H1 (cell line): ENCODE measurements around the gene TNNI3. TPM values are rescaled to one million over a fixed set of nuclear protein-coding genes. Genes with fewer than 3 reads are reported as not detected.

Source experiments
- BACH1 ChIP-seq: IDR thresholded peaks from 2 replicates; pipeline ENCODE4 v1.6.1; 2012; ENCODE audit warnings: low read length, improper control_type of control experiment
- BRCA1 ChIP-seq: IDR thresholded peaks from 2 replicates; pipeline ENCODE4 v1.6.1; 2012; ENCODE audit warnings: low read depth, low read length, improper control_type of control experiment
- CBX8 ChIP-seq: fragments of 300-800, 300-1000 bp; sonication (generic); IDR thresholded peaks from 2 replicates; pipeline ENCODE4 v1.7.1; 2016; ENCODE audit warnings: low read depth, low read length, borderline replicate concordance
- CHD7 ChIP-seq: fragments of 300-600 bp; sonication (generic); IDR thresholded peaks from 2 replicates; pipeline ENCODE4 v1.7.1; 2012; ENCODE audit warnings: low read length, moderate library complexity, mild to moderate bottlenecking, inconsistent platforms; ENCODE audit not compliant: insufficient replicate concordance
- EZH2 ChIP-seq: fragments of 200-600 bp; sonication (generic); IDR thresholded peaks from 2 replicates; pipeline ENCODE4 v1.7.1; 2012; ENCODE audit warnings: low read depth, mild to moderate bottlenecking, moderate library complexity, low read length, inconsistent platforms; ENCODE audit not compliant: severe bottlenecking
- GABPA ChIP-seq: IDR thresholded peaks from 2 replicates; pipeline ENCODE4 v1.6.1; 2011; ENCODE audit warnings: mild to moderate bottlenecking, low read length, moderate library complexity, borderline replicate concordance; ENCODE audit not compliant: insufficient read depth
- HDAC2 ChIP-seq, 2 experiments: fragments of 300-600 bp in 1 of 2; sonication (generic) in 1 of 2; IDR thresholded peaks; 2 replicates each; pipeline ENCODE4 v1.6.1; 2011 to 2012; ENCODE audit warnings: low read depth in 2 of 2, low read length in 2 of 2, mild to moderate bottlenecking in 2 of 2, moderate library complexity in 2 of 2, borderline replicate concordance in 1 of 2, inconsistent platforms in 1 of 2
- KDM5A ChIP-seq: fragments of 200-600 bp; IDR thresholded peaks from 2 replicates; pipeline ENCODE4 v1.7.1; 2012; ENCODE audit warnings: mild to moderate bottlenecking, low read length, inconsistent platforms, mixed read lengths
- RBBP5 ChIP-seq: IDR thresholded peaks from 2 replicates; pipeline ENCODE4 v1.7.1; 2012; ENCODE audit warnings: low read depth, mild to moderate bottlenecking, inconsistent platforms, low read length, moderate library complexity, borderline replicate concordance
- SP4 ChIP-seq: IDR thresholded peaks from 2 replicates; pipeline ENCODE4 v1.6.1; 2012; ENCODE audit warnings: low read length, inconsistent platforms
- TAF1 ChIP-seq: IDR thresholded peaks from 2 replicates; pipeline ENCODE4 v1.6.1; 2011; ENCODE audit warnings: mild to moderate bottlenecking, low read depth, low read length
- polyA plus RNA-seq, 7 experiments: library from polyadenylated mRNA; depleted of rRNA in 3 of 7; stranded (reverse) in 5 of 7; unstranded in 2 of 7; fragments of >200 nt in 5 of 7; fragments of 200-250 nt in 2 of 7; gene quantifications; 1 replicate in 5 of 7; 2 replicates in 1 of 7; 4 replicates in 1 of 7; pipeline versions ENCODE4 v1.2.1 to v1.2.3, GENCODE V29; 2011 to 2013; ENCODE audit warnings: missing spikeins in 2 of 7, mixed read lengths in 2 of 7
- total RNA-seq: library from RNA; stranded (reverse); fragmentation: NEBNext Ultra II Directional; extraction: Animal tissue kit (Norgen Biotek cat#: 25700); gene quantifications from 2 replicates; pipeline ENCODE4 v1.2.1, GENCODE V29; 2021

Gene TNNI3
- total and polyA plus RNA-seq, 2 of the 8 experiments (the other 6 are each of a cell fraction or from before 2014, with no cell fraction given), result 16.9 to 56.0 TPM

- no peak for TF ChIP-seq CHD7
- TF ChIP-seq SP4, result no peak
- no peak for TF ChIP-seq TAF1
- no peak for TF ChIP-seq EZH2
- TF ChIP-seq BACH1, result no peak
- no peak for TF ChIP-seq GABPA
- TF ChIP-seq CBX8, result no peak
- TF ChIP-seq KDM5A, result no peak
- TF ChIP-seq BRCA1, result no peak
- TF ChIP-seq HDAC2 (IDR thresholded peaks at IDR 0.05; ENCODE audit: borderline replicate concordance in 1 of 2, low read depth in 2 of 2, low read length in 2 of 2), result no peak
- no peak for TF ChIP-seq RBBP5
Observed at GRCh38 chr19:55134736-55135135, 22.8 kb downstream of the TNNI3 start (continued).
